ENCODE data around the gene MIEF2. TPM values are rescaled to one million over a fixed set of nuclear protein-coding genes. Genes with fewer than 3 reads are reported as not detected.
A peak's percentile ranks its signal among the peaks of the same experiment; 100 is the strongest.

MIEF2 gene
- total RNA-seq, 1 experiment from 2014 or later: 29.6 TPM

DNA sequence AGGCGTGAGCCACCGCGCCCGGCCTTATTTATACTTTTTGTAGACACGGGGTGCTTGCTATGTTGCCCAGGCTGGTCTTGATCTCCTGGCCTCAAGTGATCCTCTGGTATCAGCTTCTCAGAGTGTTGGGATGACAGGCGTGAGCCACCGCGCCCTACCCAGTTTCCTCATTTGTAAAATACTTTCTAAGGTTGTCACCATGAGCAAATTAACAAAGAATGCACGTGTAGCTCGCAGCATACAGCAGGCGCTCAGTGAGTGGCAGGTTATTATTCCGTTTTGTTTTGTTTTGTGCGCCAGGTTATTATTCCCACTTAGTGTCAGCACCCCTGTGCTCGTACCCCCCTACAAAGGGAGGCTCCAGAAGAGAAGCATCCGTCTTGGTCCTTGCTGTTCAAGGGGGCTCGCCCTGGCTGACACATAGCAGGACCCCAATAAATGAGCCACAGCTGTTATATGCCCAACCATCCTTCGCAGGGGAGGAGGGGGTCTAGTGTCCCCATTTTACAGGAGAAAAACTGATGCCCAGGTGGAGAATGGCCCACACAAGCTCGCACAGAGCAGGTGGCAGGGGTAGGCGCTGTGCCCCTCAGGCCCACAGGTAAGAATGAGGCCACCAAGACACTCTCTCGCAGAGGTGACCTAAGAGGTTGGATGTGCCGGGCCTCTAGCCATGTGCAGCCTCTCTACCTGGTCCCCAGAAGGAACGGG is 686 bp upstream of the MIEF2 start:
- intact Hi-C loops (cut with micrococcal nuclease; ENCODE audit: unreplicated experiment): loop anchor here (2.0 kb wide), 1 partner anchor 77 kb away; the partner anchor contains the start of gene ALKBH5
- CTCF ChIA-PET: no interaction called here

DNA sequence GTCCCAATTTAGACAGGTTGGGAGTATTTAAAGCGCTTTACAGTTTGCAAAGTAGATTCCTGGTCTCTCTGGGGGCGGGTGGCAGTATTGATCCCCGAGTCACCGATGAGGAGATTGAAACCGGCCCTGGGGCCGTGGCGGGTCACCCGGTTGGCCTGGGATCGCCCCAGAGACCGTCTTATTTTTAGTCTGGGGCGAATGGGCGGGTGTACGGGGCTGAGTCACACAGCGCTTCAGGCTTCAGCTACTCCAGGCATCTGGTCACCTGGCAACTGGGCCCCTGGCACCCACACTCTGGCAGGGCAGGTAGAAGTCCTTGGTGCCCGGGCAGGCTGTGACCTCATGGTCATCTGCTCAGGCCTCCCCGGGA is 669 bp downstream of the MIEF2 start:
- no peaks in the 10 kb centered on the region for H3K9me3 ChIP-seq (ENCODE audit: insufficient read depth, low read depth)
- no peaks in the 10 kb centered on the region for H3K9me2 ChIP-seq (ENCODE audit: insufficient read depth)
- peaks cover 45% of the 10 kb centered on the region for H3K79me2 ChIP-seq (ENCODE audit: low read depth)
- peaks cover 51% of the 10 kb centered on the region for H3F3A ChIP-seq (ENCODE audit: insufficient read depth, low read depth)
- peak overlapping the region; percentile 84 for H3K4me3 ChIP-seq
- peaks cover 21% of the 10 kb centered on the region for H4K20me1 ChIP-seq (ENCODE audit: insufficient read depth)
- peak overlapping the region; percentile 98 for H3K4me2 ChIP-seq
- DNase-seq: peak; percentile 93 to 94
- no peaks in the 10 kb centered on the region for H3K27me3 ChIP-seq (ENCODE audit: insufficient read depth, low read depth)
- CTCF ChIA-PET: no interaction called here
- 0 out of 2 replicates have a peak, but pooled peaks cover 3% of the 10 kb centered on the region for H3K36me3 ChIP-seq (ENCODE audit: low read depth)
- H3K4me1 ChIP-seq (replicated peaks; ENCODE audit: insufficient read depth): peaks cover 37% of the 10 kb centered on the region
- BruUV-seq (replicated peaks): TSS peak; percentile 27
- H3K27ac ChIP-seq: peak overlapping the region; percentile 96
- intact Hi-C loops (cut with micrococcal nuclease; ENCODE audit: unreplicated experiment): no loop called here
- H2AFZ ChIP-seq: peak overlapping the region; percentile 74
- TF ChIP-seq EZH2 (IDR thresholded peaks at IDR 0.05; ENCODE audit: low read depth): no peak
- TF ChIP-seq, protein P1, sequence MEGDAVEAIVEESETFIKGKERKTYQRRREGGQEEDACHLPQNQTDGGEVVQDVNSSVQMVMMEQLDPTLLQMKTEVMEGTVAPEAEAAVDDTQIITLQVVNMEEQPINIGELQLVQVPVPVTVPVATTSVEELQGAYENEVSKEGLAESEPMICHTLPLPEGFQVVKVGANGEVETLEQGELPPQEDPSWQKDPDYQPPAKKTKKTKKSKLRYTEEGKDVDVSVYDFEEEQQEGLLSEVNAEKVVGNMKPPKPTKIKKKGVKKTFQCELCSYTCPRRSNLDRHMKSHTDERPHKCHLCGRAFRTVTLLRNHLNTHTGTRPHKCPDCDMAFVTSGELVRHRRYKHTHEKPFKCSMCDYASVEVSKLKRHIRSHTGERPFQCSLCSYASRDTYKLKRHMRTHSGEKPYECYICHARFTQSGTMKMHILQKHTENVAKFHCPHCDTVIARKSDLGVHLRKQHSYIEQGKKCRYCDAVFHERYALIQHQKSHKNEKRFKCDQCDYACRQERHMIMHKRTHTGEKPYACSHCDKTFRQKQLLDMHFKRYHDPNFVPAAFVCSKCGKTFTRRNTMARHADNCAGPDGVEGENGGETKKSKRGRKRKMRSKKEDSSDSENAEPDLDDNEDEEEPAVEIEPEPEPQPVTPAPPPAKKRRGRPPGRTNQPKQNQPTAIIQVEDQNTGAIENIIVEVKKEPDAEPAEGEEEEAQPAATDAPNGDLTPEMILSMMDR (conservative IDR thresholded peaks at IDR 0.05): no peak
- POLR2A ChIA-PET (ENCODE audit: unreplicated experiment): interaction anchor here (0.6 to 1.0 kb wide), 4 partner anchors 20 to 423 kb away, joined by 3 to 14 read pairs (median 6); no protein-coding TSS in a partner anchor

More for the DNA sequence above, 686 bp upstream of the MIEF2 start:
- peak overlapping the region; percentile 84; the same call in 1 of the 2 replicates for H3K4me3 ChIP-seq
- peak overlapping the region; percentile 98 for H3K4me2 ChIP-seq
- BruUV-seq (replicated peaks): TSS peak; percentile 21
- peak overlapping the region; percentile 96 for H3K27ac ChIP-seq
- peak; percentile 85 to 97 for DNase-seq
- H3K9me3 ChIP-seq (ENCODE audit: insufficient read depth, low read depth): no peaks in the 10 kb centered on the region
- peaks cover 58% of the 10 kb centered on the region for H3K79me2 ChIP-seq (ENCODE audit: low read depth)
- H3K4me1 ChIP-seq (replicated peaks; ENCODE audit: insufficient read depth): peaks cover 39% of the 10 kb centered on the region
- 0 out of 2 replicates have a peak, but pooled peaks cover 15% of the 10 kb centered on the region for H3K36me3 ChIP-seq (ENCODE audit: low read depth)
- no peaks in the 10 kb centered on the region for H3K9me2 ChIP-seq (ENCODE audit: insufficient read depth)
- peaks cover 29% of the 10 kb centered on the region for H4K20me1 ChIP-seq (ENCODE audit: insufficient read depth)
- POLR2A ChIA-PET (ENCODE audit: unreplicated experiment): interaction anchor here (0.6 kb wide), 3 partner anchors 40 to 1103 kb away, joined by 3 to 11 read pairs (median 3); no protein-coding TSS in a partner anchor
- 0 out of 2 replicates have a peak overlapping the region, but pooled peaks have one; percentile 14 for H2AFZ ChIP-seq
- H3K27me3 ChIP-seq (ENCODE audit: insufficient read depth, low read depth): no peaks in the 10 kb centered on the region
- TF ChIP-seq EZH2 (IDR thresholded peaks at IDR 0.05; ENCODE audit: low read depth): no peak
- TF ChIP-seq, protein P1 (conservative IDR thresholded peaks at IDR 0.05): no peak
- peaks cover 51% of the 10 kb centered on the region for H3F3A ChIP-seq (ENCODE audit: insufficient read depth, low read depth)

DNA sequence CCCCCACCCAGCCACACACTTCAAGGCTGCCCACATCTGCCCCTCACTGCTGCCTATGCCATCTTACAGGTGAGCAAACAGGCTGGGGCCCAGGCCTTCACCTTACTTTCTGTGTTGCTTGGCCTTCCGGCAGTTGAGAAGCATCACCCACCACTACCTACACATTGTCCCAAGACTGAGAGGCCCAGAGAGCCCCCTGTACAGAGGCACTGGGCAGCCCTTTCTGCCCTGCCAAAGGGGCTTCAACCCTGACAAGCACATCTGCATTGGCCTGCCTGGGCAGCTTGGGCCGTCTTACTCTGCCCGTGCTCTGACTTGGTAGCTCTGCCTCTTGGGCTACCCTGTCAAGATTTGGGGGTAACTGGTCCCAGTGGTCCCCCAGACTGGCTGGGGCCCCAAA is 1.2 kb downstream of the MIEF2 start:
- peaks cover 48% of the 10 kb centered on the region for H3F3A ChIP-seq (ENCODE audit: insufficient read depth, low read depth)
- H3K79me2 ChIP-seq (ENCODE audit: low read depth): peaks cover 40% of the 10 kb centered on the region
- no peaks in the 10 kb centered on the region for H3K27me3 ChIP-seq (ENCODE audit: insufficient read depth, low read depth)
- H3K9me2 ChIP-seq (ENCODE audit: insufficient read depth): no peaks in the 10 kb centered on the region
- peaks cover 20% of the 10 kb centered on the region for H4K20me1 ChIP-seq (ENCODE audit: insufficient read depth)
- H2AFZ ChIP-seq: no peak overlapping the region
- peaks cover 32% of the 10 kb centered on the region for H3K4me1 ChIP-seq (replicated peaks; ENCODE audit: insufficient read depth)
- H3K9me3 ChIP-seq (ENCODE audit: insufficient read depth, low read depth): no peaks in the 10 kb centered on the region
- H3K36me3 ChIP-seq (ENCODE audit: low read depth): no peaks in the 10 kb centered on the region
- H3K4me3 ChIP-seq: peak overlapping the region; percentile 84
- POLR2A ChIA-PET (ENCODE audit: unreplicated experiment): interaction anchor here (0.6 to 1.0 kb wide), 3 partner anchors 14 to 423 kb away, joined by 3 to 9 read pairs (median 4); no protein-coding TSS in a partner anchor
- H3K4me2 ChIP-seq: peak overlapping the region; percentile 98
- H3K27ac ChIP-seq: peak overlapping the region; percentile 96
- no peak for DNase-seq
- TF ChIP-seq EZH2 (IDR thresholded peaks at IDR 0.05; ENCODE audit: low read depth): no peak
- TF ChIP-seq, protein P1 (conservative IDR thresholded peaks at IDR 0.05): no peak
- intact Hi-C loops (cut with micrococcal nuclease; ENCODE audit: unreplicated experiment): no loop called here
- CTCF ChIA-PET: no interaction called here
- no TSS peak for BruUV-seq (replicated peaks)
